GM12878 (cell line): Measurements from ENCODE around the gene DDX10. TPM values are rescaled to one million over a fixed set of nuclear protein-coding genes. Genes with fewer than 3 reads are reported as not detected.

Experiments used
- ATAC-seq: fragments of 200-7000 bp; cut with Tn5 transposase; 3 replicates; pipeline ENCODE4 v1.9.1; 2020; ENCODE audit warnings: mild to moderate bottlenecking, moderate library complexity
- BruUV-seq: library from RNA; stranded (reverse); fragments of 400-500 nt; replicated peaks from 2 replicates; lab custom pipeline; 2021; lab: Mats Ljungman, UMichigan
- CTCF ChIA-PET: fragments of 300-600 bp; sonication (Branson Sonifier 250); formaldehyde crosslinking; extraction: SDS; loops from one replicate; lab custom pipeline; 2021; ENCODE audit warnings: inconsistent platforms; lab: Yijun Ruan, JAX
- POLR2A ChIA-PET: fragments of 350-600 bp; formaldehyde crosslinking; extraction: SDS; loops from one replicate; lab custom pipeline; 2021; ENCODE audit warnings: inconsistent platforms; lab: Charles Lee
- RAD21 ChIA-PET: fragments of 300-600 bp; sonication (Branson Sonifier 250); formaldehyde crosslinking; loops from one replicate; lab custom pipeline; 2023; ENCODE audit warnings: antibody characterized with exemption; ENCODE audit not compliant: unreplicated experiment; lab: Charles Lee
- SMC1A ChIA-PET: fragments of 300-600 bp; sonication (Branson Sonifier 250); formaldehyde crosslinking; loops from one replicate; lab custom pipeline; 2023; ENCODE audit not compliant: unreplicated experiment, uncharacterized antibody; lab: Charles Lee
- DNase-seq: peaks from one replicate; pipeline ENCODE4 v3.0.0-alpha.2; 2011; ENCODE audit warnings: low read depth, low spot score
- FAIRE-seq: peaks from 3 replicates; lab custom pipeline; 2011; peaks lifted over from hg19 to GRCh38; lab: Jason Lieb, UNC
- H2AFZ ChIP-seq: 2 replicates; pipeline ENCODE4 v1.6.0; 2011; ENCODE audit warnings: low read depth, low read length, control low read depth; ENCODE audit not compliant: control insufficient read depth
- H3K27ac ChIP-seq: 2 replicates; pipeline ENCODE4 v1.5.1; 2011; ENCODE audit warnings: control low read depth; ENCODE audit not compliant: control insufficient read depth, insufficient read depth
- H3K27me3 ChIP-seq, 2 experiments: replicated peaks in 1 of 2; 2 replicates each; pipeline versions ENCODE4 v1.6.0 to v1.6.1; 2011; ENCODE audit warnings: low read length in 1 of 2; ENCODE audit not compliant: control insufficient read depth in 2 of 2, insufficient read depth in 2 of 2
- H3K36me3 ChIP-seq, 2 experiments: 2 replicates each; pipeline ENCODE4 v1.5.1; 2011; ENCODE audit warnings: low read length in 1 of 2; ENCODE audit not compliant: control insufficient read depth in 2 of 2, insufficient read depth in 2 of 2
- H3K4me1 ChIP-seq: 2 replicates; pipeline ENCODE4 v1.6.1; 2011; ENCODE audit warnings: mild to moderate bottlenecking, low read length, moderate library complexity, mixed read lengths; ENCODE audit not compliant: control insufficient read depth, insufficient read depth
- H3K4me2 ChIP-seq: 2 replicates; pipeline ENCODE4 v1.6.0; 2011; ENCODE audit warnings: control low read depth; ENCODE audit not compliant: control insufficient read depth, insufficient read depth
- H3K4me3 ChIP-seq: fragments of 200-600 bp; sonication (generic); 2 replicates; pipeline ENCODE4 v1.5.1; 2016
- H3K79me2 ChIP-seq: 2 replicates; pipeline ENCODE4 v1.6.0; 2011; ENCODE audit warnings: low read length; ENCODE audit not compliant: control insufficient read depth, insufficient read depth
- H3K9ac ChIP-seq: 2 replicates; pipeline ENCODE4 v1.8.0; 2011; ENCODE audit warnings: low read length, control low read depth, mixed read lengths; ENCODE audit not compliant: control insufficient read depth, insufficient read depth
- H3K9me3 ChIP-seq: replicated peaks from 3 replicates; pipeline ENCODE4 v1.5.1; 2011; ENCODE audit warnings: mild to moderate bottlenecking, low read length; ENCODE audit not compliant: control insufficient read depth, insufficient read depth
- H4K20me1 ChIP-seq: 2 replicates; pipeline ENCODE4 v1.6.0; 2011; ENCODE audit not compliant: control insufficient read depth, insufficient read depth
- BCL11A ChIP-seq: IDR thresholded peaks from 2 replicates; pipeline ENCODE4 v1.6.1; 2011; ENCODE audit warnings: low read depth, low read length
- MXI1 ChIP-seq: fragments of 150-350 bp; IDR thresholded peaks from 2 replicates; pipeline ENCODE4 v1.6.1; 2011; ENCODE audit warnings: low read depth, mild to moderate bottlenecking, inconsistent platforms, low read length, improper control_type of control experiment
- NFXL1 ChIP-seq: fragments of 450-650 bp; IDR thresholded peaks from 2 replicates; pipeline ENCODE4 v1.6.1; 2017; ENCODE audit warnings: antibody characterized with exemption, mild to moderate bottlenecking, borderline replicate concordance
- POU2F2 ChIP-seq: IDR thresholded peaks from 3 replicates; pipeline ENCODE4 v1.6.1; 2011; ENCODE audit warnings: low read depth, mild to moderate bottlenecking, low read length, borderline replicate concordance
- SKIL ChIP-seq: fragments of 450-650 bp; IDR thresholded peaks from 2 replicates; pipeline ENCODE4 v1.6.1; 2017; ENCODE audit warnings: mild to moderate bottlenecking, low read depth, inconsistent platforms; ENCODE audit not compliant: poor library complexity, severe bottlenecking
- SPI1 ChIP-seq: IDR thresholded peaks from 2 replicates; pipeline ENCODE4 v1.6.1; 2011; ENCODE audit warnings: low read depth, mild to moderate bottlenecking, low read length, moderate library complexity, borderline replicate concordance; ENCODE audit not compliant: insufficient read depth
- TAF1 ChIP-seq: IDR thresholded peaks from 2 replicates; pipeline ENCODE4 v1.6.1; 2011; ENCODE audit warnings: mild to moderate bottlenecking, low read depth, low read length, borderline replicate concordance
- WGBS: methylation state at CpG from one replicate; pipeline ENCODE4 v1.1.6; 2016; ENCODE audit warnings: low lambda C conversion rate; ENCODE audit not compliant: insufficient replicate concordance, insufficient coverage; ENCODE audit errors: missing lambda C conversion rate; 5-methylcytosine and 5-hydroxymethylcytosine counted together
- in situ Hi-C: fragments of 300-500 bp; cut with MboI; formaldehyde crosslinking; loops from 9 replicates; pipeline ENCODE4 v1.14.3; 2018; ENCODE audit warnings: mixed read lengths
- intact Hi-C: fragments of 100-400 bp; cut with micrococcal nuclease; formaldehyde crosslinking; loops from one replicate; pipeline ENCODE4 v1.14.2; 2022; ENCODE audit not compliant: unreplicated experiment
- polyA plus RNA-seq, 11 experiments: library from polyadenylated mRNA; depleted of rRNA in 4 of 11; unstranded in 6 of 11; stranded (reverse) in 5 of 11; fragments of >200 nt; fragmentation: Nextera tagmentation in 4 of 11; fragmentation: Illumina TruSeq in 1 of 11; extraction: Ambion mirVana in 4 of 11; extraction: Trizol in 1 of 11; gene quantifications; 1 replicate in 1 of 11; 2 replicates in 10 of 11; pipeline versions ENCODE4 v1.2.1 to v1.2.3, GENCODE V29; 2011 to 2016; ENCODE audit warnings: inconsistent platforms in 2 of 11, missing spikeins in 2 of 11, low read depth in 1 of 11
- total RNA-seq, 4 experiments: library from RNA; depleted of rRNA in 3 of 4; stranded (reverse); fragments of >200 nt in 3 of 4; fragmentation: Illumina TruSeq in 1 of 4; extraction: Trizol in 1 of 4; gene quantifications; 2 replicates each; pipeline versions ENCODE4 v1.2.1 to v1.2.3, GENCODE V29; 2013 to 2021
- TF ChIP-seq, protein P1 (sequence below): fragments of 450-650 bp; IDR thresholded peaks from 2 replicates; pipeline ENCODE4 v1.6.1; 2017; ENCODE audit warnings: mild to moderate bottlenecking
- TF ChIP-seq, protein P2 (sequence below): IDR thresholded peaks from 2 replicates; pipeline ENCODE4 v1.6.1; 2012; ENCODE audit warnings: low read depth, low read length, improper control_type of control experiment

The DDX10 gene
- total and polyA plus RNA-seq, 10 of the 15 experiments (the other 5 are each of a cell fraction or from before 2014, with no cell fraction given): 20.9 to 51.5 (median 31.9) TPM

DNA sequence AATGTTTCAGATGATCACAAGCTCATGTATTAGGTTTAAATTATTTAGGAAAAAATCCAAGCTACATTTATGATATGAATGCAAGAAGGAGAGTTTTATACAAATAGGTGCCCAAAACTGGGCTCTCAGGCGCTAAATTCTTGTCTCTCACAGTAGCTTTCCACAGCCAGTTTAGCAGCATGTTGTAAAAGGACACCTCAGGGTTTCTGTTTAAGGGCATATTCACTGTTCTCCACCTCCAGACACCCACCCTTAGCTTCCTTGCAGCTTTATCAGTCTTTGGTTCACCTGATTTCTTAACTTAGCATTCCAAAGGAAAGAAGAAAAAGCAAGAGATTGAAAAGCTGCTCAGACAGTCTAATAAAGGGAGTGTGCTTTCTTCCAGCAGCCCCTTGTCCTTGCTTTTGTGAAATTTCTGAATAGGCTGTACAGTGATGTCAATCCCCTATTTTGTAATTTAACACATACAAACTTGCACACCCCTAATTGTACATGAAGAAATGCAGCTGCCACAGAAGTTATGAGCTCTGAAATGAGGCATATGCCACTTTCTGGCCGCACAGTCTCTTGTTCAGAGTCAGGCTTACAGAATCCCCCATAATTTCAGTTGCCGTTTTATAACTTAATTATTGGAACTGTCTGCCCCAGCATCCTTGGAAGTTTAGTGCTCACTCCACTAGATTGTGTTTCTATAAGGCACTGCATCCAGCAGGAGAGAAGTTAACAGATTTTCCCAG, 262.1 kb downstream of the DDX10 start (continued):
- TF ChIP-seq, protein P1, sequence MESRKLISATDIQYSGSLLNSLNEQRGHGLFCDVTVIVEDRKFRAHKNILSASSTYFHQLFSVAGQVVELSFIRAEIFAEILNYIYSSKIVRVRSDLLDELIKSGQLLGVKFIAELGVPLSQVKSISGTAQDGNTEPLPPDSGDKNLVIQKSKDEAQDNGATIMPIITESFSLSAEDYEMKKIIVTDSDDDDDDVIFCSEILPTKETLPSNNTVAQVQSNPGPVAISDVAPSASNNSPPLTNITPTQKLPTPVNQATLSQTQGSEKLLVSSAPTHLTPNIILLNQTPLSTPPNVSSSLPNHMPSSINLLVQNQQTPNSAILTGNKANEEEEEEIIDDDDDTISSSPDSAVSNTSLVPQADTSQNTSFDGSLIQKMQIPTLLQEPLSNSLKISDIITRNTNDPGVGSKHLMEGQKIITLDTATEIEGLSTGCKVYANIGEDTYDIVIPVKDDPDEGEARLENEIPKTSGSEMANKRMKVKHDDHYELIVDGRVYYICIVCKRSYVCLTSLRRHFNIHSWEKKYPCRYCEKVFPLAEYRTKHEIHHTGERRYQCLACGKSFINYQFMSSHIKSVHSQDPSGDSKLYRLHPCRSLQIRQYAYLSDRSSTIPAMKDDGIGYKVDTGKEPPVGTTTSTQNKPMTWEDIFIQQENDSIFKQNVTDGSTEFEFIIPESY: no peak
- TF ChIP-seq NFXL1: no peak
- TF ChIP-seq TAF1: no peak
- TF ChIP-seq, protein P2, sequence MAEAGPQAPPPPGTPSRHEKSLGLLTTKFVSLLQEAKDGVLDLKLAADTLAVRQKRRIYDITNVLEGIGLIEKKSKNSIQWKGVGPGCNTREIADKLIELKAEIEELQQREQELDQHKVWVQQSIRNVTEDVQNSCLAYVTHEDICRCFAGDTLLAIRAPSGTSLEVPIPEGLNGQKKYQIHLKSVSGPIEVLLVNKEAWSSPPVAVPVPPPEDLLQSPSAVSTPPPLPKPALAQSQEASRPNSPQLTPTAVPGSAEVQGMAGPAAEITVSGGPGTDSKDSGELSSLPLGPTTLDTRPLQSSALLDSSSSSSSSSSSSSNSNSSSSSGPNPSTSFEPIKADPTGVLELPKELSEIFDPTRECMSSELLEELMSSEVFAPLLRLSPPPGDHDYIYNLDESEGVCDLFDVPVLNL: no peak
- TF ChIP-seq SPI1: no peak

- Histone ChIP-seq H3K27me3 (no peaks in the 10 kb centered on the region), H3K79me2 (no peaks in the 10 kb centered on the region), H3K27ac (no peak overlapping the region), H3K4me2 (no peak overlapping the region), H3K4me3 (no peak overlapping the region), H3K36me3 (no peaks in the 10 kb centered on the region), H3K9me3 (no peaks in the 10 kb centered on the region), H3K4me1 (no peaks in the 10 kb centered on the region), H4K20me1 (no peaks in the 10 kb centered on the region), H2AFZ (no peak overlapping the region), H3K9ac (no peak overlapping the region)
- in situ Hi-C loops: no loop called here
- ATAC-seq: no peak
- WGBS: 95% methylated on average over 7 of the region's 7 CpGs
- DNase-seq: no peak
- FAIRE-seq: no peak
- POLR2A ChIA-PET: interaction anchor here (0.6 kb wide), 1 partner anchor 177 kb away, joined by 3 read pairs; no protein-coding TSS in a partner anchor
- SMC1A ChIA-PET: interaction anchor here (1.6 kb wide), 1 partner anchor 230 kb away, joined by 5 read pairs; no protein-coding TSS in a partner anchor
- CTCF ChIA-PET: interaction anchor here (1.2 to 1.9 kb wide), 2 partner anchors 13 to 230 kb away, joined by 3 to 4 read pairs; no protein-coding TSS in a partner anchor
- no TSS peak for BruUV-seq
- no peak for TF ChIP-seq MXI1
- no peak for TF ChIP-seq POU2F2
- TF ChIP-seq, protein P2: no peak
- no peak for TF ChIP-seq BCL11A
- TF ChIP-seq SKIL: no peak
- RAD21 ChIA-PET: no interaction called here
- intact Hi-C loops: no loop called here
These were observed 263.1 kb downstream of the DDX10 start for GRCh38 chr11:108927791-108928545.
